GM21825 (cell line): ENCODE data around the gene FKBP3.

Source experiments
- ATAC-seq: cut with Tn5 transposase; IDR thresholded peaks from one replicate; pipeline ENCODE4 v1.9.1; 2021; ENCODE audit warnings: mild to moderate bottlenecking, moderate library complexity; ENCODE audit not compliant: unreplicated experiment

The FKBP3 gene

GRCh38 chr14:45065956-45066355 lies 68.3 kb downstream of the FKBP3 start:
- no peak for ATAC-seq
